Fibroblast of villous mesenchyme (primary cell): ENCODE results near the gene PROKR1. TPM values are rescaled to one million over a fixed set of nuclear protein-coding genes. Genes with fewer than 3 reads are reported as not detected.

Experiments
- DNase-seq: peaks from one replicate; pipeline ENCODE4 v3.0.0-alpha.2; 2010; ENCODE audit warnings: low read depth
- H3K4me3 ChIP-seq: 2 replicates; pipeline ENCODE4 v1.5.1; 2011; ENCODE audit warnings: low read depth, mild to moderate bottlenecking, low read length
- total RNA-seq: library from RNA; depleted of rRNA; stranded (reverse); fragments of >200 nt; gene quantifications from 2 replicates; pipeline ENCODE4 v1.2.3, GENCODE V29; 2012
- TF ChIP-seq, protein P1 (sequence below): IDR thresholded peaks from 2 replicates; pipeline ENCODE4 v1.5.1; 2012; ENCODE audit warnings: low read depth, mild to moderate bottlenecking, low read length; ENCODE audit not compliant: insufficient read depth

Gene PROKR1
- total RNA-seq, 1 donor: not detected

DNA sequence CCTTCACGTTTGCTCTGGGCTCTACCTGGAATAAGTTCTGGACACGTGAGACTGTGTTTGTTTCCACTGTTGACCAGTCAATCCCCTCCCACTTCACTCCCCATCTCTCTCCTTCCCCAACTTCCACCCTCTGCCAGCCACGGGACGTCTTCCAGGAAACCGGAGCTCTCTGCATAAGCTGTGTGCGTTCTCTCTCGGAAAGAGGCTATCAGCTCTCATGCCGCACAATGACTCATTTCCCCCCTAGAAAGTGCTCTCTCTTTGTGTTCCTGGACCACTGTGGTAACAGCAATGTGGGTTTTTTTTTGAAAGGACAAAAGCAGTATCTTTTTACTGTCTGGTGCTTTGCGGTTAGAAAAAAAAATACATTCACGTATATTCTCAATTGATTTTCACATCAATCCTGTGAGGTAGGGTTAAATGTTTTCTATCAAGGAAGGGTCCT is 10.2 kb downstream of the PROKR1 start:
- H3K4me3 ChIP-seq: no peak overlapping the region
- TF ChIP-seq, protein P1, sequence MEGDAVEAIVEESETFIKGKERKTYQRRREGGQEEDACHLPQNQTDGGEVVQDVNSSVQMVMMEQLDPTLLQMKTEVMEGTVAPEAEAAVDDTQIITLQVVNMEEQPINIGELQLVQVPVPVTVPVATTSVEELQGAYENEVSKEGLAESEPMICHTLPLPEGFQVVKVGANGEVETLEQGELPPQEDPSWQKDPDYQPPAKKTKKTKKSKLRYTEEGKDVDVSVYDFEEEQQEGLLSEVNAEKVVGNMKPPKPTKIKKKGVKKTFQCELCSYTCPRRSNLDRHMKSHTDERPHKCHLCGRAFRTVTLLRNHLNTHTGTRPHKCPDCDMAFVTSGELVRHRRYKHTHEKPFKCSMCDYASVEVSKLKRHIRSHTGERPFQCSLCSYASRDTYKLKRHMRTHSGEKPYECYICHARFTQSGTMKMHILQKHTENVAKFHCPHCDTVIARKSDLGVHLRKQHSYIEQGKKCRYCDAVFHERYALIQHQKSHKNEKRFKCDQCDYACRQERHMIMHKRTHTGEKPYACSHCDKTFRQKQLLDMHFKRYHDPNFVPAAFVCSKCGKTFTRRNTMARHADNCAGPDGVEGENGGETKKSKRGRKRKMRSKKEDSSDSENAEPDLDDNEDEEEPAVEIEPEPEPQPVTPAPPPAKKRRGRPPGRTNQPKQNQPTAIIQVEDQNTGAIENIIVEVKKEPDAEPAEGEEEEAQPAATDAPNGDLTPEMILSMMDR: no peak
- peak; percentile 42 for DNase-seq

DNA sequence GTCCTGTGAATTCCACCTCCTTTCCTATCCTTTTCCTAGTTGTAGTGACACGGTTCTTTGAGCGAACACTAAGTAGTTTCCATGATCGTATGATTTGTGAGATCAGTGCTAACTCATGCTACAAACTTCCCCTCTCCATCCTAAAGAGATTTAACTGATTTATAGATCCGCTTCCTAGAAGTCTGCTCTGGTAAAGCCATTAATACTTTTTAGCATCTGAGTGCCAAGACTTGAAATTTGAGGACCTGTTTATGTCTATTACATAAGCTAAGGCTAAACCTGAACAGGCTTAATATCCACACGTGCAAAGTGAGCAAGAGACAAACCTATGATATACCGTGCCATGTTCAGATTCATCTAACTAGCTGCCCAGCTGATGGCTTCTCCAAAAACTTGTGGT is 14.9 kb downstream of the PROKR1 start:
- DNase-seq: no peak
- no peak overlapping the region for H3K4me3 ChIP-seq
- TF ChIP-seq, protein P1: no peak

DNA sequence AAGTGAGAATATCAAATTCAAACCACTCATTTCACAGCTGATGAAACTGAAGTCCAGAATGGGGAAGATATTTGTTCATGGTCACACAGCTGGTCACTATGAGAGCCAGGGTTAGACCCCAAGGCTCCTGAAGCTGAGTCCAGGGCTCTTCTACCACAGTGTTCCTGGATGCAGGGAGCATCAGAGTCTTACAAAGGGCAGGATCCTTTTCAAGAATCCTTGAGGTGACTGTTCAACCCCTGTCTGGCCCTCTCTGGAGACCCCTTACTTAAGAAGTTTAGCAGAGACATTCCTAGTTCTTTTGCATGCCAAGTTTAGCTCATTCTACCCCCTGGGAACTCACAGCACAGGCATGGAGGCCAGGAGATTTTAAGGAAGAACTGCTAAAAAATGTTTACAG is 15.7 kb downstream of the PROKR1 start:
- TF ChIP-seq, protein P1: no peak
- H3K4me3 ChIP-seq: no peak overlapping the region
- no peak for DNase-seq

DNA sequence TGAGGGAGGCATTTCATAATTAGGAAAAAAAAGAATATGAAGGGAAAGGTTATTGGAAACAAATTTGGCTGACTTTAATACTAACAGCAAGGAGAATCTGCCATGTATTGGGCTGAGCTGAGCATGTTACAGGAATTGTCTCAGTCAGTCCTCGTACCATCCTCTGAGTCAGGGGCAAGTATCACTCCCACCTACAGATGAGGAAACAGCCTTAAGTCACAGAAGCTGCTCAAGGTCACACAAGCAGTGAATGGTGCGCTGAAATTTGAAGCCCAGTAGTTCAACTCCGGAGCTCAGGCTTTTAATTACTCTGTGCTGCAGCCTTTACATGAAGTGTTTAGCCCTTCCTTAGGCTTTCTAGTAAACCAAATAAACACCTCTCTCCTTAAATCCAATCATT is 17.3 kb downstream of the PROKR1 start:
- no peak overlapping the region for H3K4me3 ChIP-seq
- no peak for DNase-seq
- TF ChIP-seq, protein P1: no peak

DNA sequence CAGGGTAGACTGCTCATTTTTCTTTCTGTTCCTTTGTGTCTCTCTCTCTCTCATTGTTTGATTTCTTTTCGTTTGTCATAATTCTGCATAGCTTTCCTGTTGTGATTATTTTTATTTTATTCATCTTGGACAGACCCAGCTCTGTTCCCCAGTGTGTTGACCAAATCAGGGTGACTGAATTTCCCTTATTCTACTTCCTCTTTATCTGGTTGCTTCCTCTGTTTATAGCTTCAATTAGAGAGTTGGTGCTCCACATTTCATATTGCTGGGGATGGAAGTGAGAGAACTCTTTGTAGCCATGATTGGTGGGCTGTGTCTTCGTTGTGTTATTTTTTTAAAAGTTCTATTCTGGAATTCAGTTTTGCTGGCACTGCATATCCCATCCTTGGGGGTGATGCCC is 19.1 kb downstream of the PROKR1 start:
- DNase-seq: no peak
- TF ChIP-seq, protein P1: no peak
- H3K4me3 ChIP-seq: no peak overlapping the region

DNA sequence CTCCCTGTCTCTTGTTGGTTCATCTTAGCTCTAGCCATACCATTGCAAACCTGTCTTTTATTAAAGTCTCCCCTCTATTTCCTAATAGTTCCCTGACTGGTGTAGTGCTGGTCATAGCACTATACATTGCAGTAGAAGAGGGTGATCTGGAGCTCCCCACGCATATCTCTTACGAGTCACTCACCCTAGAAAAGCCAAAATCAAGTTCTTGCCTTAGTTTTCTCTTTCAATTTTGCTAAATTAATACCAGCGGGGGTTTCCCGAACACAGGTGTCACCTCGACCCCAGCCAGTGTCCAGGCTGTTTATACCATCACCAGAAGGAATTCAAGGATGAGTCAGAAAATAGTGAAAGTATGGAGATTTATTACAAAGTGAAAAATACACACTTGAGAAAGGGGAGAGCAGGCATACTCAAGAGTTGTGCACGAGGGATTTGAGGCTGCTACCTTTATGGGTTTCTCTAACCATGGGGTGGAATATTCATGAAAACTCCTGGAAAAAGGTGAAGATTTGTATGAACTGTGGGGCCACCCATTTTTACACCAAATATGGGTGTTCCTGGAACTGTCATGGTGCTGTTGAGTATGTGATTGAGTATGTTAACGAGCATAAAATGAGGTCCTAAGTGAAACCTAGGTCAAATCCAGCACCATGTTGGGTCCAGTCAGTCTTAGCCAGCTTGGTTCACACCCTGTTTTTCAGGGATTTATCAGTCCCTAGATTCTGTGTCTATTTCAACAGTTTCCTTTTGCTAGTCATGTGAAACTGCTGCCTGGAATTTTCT is 20.2 kb downstream of the PROKR1 start:
- TF ChIP-seq, protein P1: no peak
- no peak for DNase-seq
- no peak overlapping the region for H3K4me3 ChIP-seq

DNA sequence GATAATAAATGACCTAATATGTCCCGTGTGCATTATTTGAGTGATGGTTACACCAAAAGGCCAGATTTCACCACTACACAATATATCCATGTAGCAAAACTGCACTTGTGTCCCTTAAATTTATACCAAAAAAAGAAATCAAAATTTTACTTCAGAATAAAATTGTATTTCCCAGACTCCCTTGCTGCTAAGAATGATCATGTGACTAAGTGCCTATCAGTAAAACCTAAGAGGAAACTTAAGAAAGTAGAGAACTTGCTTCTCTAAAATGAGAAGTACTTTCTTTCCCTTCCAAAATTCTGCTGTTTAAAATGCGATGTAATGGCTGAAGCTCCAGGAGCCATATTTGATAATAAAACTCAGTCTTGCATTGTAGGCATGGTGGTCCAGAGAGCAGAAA is 24.0 kb downstream of the PROKR1 start:
- no peak for DNase-seq
- no peak overlapping the region for H3K4me3 ChIP-seq
- TF ChIP-seq, protein P1: no peak
